PFSK-1 (cell line): ENCODE measurements around the gene FUS.
A peak's percentile ranks its signal among the peaks of the same experiment; 100 is the strongest.

Experiments
- POLR2AphosphoS5 ChIP-seq: IDR thresholded peaks from 2 replicates; pipeline ENCODE4 v1.6.1; 2012; ENCODE audit warnings: low read depth, mild to moderate bottlenecking, control low read depth, low read length, moderate library complexity
- SIN3A ChIP-seq: IDR thresholded peaks from 2 replicates; pipeline ENCODE4 v1.6.1; 2012; ENCODE audit warnings: mild to moderate bottlenecking, low read length, moderate library complexity, borderline replicate concordance; ENCODE audit not compliant: insufficient read depth
- TF ChIP-seq, protein P1 (sequence below), 2 experiments: IDR thresholded peaks; 2 replicates each; pipeline versions ENCODE4 v1.6.1 to v1.8.0; 2011 to 2012; ENCODE audit warnings: low read depth in 2 of 2, low read length in 2 of 2, control low read depth in 1 of 2, inconsistent platforms in 1 of 2, mild to moderate bottlenecking in 1 of 2, moderate library complexity in 1 of 2; ENCODE audit not compliant: insufficient read depth in 1 of 2

DNA sequence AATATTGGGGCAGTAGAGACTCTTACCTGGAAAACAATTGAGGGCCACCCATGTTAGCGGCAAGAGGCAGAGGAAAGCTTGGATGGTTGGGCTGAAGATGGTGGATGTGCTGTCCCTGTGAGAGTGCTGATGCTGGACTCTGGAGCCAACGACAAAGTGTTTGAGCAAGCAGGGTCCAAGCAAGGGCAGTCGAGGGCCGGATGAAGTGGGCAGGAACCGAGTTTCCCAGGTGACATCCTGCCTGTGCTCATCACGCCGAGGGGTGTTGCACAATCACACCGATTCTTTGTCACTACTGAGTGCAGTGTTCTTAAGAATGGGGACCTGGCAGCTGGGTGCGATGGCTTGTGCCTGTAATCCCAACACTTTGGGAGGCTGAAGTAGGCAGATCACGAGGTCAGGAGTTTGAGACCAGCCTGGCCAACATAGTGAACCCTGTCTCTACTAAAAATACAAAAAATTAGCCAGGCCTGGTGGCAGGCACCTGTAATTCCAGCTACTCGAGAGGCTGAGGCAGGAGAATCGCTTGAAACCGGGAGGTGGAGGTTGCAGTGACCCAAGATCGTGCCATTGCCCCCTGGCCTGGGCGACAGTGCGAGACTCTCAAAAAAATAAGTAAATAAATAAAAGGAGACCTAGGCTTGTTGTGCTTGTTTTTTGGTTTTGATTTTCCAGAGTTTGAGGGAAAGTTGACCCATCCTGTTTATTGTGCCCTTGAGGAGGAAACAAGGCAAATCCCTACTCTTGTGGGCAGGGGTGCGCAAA, 16.6 kb downstream of the FUS start:
- TF ChIP-seq, protein P1, sequence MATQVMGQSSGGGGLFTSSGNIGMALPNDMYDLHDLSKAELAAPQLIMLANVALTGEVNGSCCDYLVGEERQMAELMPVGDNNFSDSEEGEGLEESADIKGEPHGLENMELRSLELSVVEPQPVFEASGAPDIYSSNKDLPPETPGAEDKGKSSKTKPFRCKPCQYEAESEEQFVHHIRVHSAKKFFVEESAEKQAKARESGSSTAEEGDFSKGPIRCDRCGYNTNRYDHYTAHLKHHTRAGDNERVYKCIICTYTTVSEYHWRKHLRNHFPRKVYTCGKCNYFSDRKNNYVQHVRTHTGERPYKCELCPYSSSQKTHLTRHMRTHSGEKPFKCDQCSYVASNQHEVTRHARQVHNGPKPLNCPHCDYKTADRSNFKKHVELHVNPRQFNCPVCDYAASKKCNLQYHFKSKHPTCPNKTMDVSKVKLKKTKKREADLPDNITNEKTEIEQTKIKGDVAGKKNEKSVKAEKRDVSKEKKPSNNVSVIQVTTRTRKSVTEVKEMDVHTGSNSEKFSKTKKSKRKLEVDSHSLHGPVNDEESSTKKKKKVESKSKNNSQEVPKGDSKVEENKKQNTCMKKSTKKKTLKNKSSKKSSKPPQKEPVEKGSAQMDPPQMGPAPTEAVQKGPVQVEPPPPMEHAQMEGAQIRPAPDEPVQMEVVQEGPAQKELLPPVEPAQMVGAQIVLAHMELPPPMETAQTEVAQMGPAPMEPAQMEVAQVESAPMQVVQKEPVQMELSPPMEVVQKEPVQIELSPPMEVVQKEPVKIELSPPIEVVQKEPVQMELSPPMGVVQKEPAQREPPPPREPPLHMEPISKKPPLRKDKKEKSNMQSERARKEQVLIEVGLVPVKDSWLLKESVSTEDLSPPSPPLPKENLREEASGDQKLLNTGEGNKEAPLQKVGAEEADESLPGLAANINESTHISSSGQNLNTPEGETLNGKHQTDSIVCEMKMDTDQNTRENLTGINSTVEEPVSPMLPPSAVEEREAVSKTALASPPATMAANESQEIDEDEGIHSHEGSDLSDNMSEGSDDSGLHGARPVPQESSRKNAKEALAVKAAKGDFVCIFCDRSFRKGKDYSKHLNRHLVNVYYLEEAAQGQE (IDR thresholded peaks at IDR 0.05; ENCODE audit: insufficient read depth in 1 of 2, low read depth in 2 of 2, low read length in 2 of 2), result 0 out of 4 replicates have a peak, but pooled peaks of 1 of the 2 experiments have one; percentile 29
- TF ChIP-seq POLR2AphosphoS5 (peak; percentile 68), SIN3A (no peak)
